ENCODE data around the gene NPAS1.

NPAS1 gene

GRCh38 chr19:46998445-46999125, 21.1 kb upstream of the NPAS1 start:
- Histone ChIP-seq H3K27me3 (ENCODE audit: control insufficient read depth in 3 of 3, insufficient read depth in 3 of 3, low read depth in 1 of 3, low read length in 3 of 3) (no peaks in the 10 kb centered on the region), H2BK15ac (ENCODE audit: low read length) (no peak overlapping the region), H2AFZ (ENCODE audit: low read length) (no peak overlapping the region)

DNA sequence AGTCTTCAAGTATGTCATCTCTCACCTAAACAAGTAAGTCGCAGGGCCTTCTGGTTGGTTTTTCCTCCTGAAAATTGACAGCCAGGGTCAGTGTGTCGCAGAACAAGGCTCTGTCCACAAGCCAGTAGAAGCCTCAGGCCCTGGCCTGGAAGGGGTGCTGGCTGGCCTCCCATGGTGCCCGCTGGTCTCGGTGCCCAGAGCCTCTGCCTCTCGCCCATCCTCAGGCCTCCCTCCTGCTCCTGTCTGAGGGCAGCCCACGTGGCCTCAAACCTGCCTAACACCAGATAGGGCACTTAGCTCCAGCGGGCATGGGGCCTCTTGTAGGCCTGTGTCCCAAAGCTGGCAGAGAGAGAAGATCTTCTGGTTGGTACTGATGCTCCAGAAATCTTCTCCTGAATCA, 20.3 kb upstream of the NPAS1 start:
- DNase-seq (ENCODE audit: low spot score), result no peak
- Histone ChIP-seq H3K36me3 (replicated peaks in 1 of 2; ENCODE audit: control insufficient read depth in 2 of 2, insufficient read depth in 2 of 2, low read length in 2 of 2) (peaks cover 54 to 76% of the 10 kb centered on the region in 2 donors), H4K91ac (ENCODE audit: low read depth, low read length, poor library complexity) (no peak overlapping the region), H4K8ac (ENCODE audit: low read depth, low read length) (no peak overlapping the region), H2BK15ac (ENCODE audit: low read length) (no peak overlapping the region), H3K4ac (ENCODE audit: low read length) (no peak overlapping the region), H2AK5ac (ENCODE audit: low read depth, low read length) (no peak overlapping the region), H2BK12ac (ENCODE audit: low read length) (no peak overlapping the region), H3K79me1 (ENCODE audit: low read depth, low read length) (peaks cover 2% of the 10 kb centered on the region), H3K4me2 (ENCODE audit: insufficient read depth, low read length, poor library complexity, severe bottlenecking) (no peak overlapping the region), H2AFZ (ENCODE audit: low read length) (no peak overlapping the region), H3K4me3 (ENCODE audit: low read length in 2 of 2) (peak overlapping the region in 1 of 2 donors; percentile 29), H3K9me3 (replicated peaks in 1 of 2; ENCODE audit: control insufficient read depth in 2 of 2, insufficient read depth in 1 of 2, low read depth in 1 of 2, low read length in 2 of 2) (peaks cover 0 to 1% of the 10 kb centered on the region in 2 donors), H3K23ac (ENCODE audit: low read depth, low read length, poor library complexity) (no peak overlapping the region), H3K4me1 (ENCODE audit: control insufficient read depth in 2 of 2, insufficient read depth in 1 of 2, low read depth in 1 of 2, low read length in 2 of 2) (peaks cover 16 to 20% of the 10 kb centered on the region in 2 donors), H3K14ac (ENCODE audit: low read length) (no peak overlapping the region), H2BK120ac (ENCODE audit: low read depth, low read length) (no peak overlapping the region), H3K18ac (ENCODE audit: low read length) (no peak overlapping the region), H3K27ac (replicated peaks; ENCODE audit: low read length) (no peak overlapping the region), H3K27me3 (ENCODE audit: control insufficient read depth in 3 of 3, insufficient read depth in 3 of 3, low read depth in 1 of 3, low read length in 3 of 3) (no peaks in the 10 kb centered on the region), H3K9ac (ENCODE audit: low read depth, low read length, poor library complexity) (no peak overlapping the region), H2BK5ac (ENCODE audit: low read length) (no peak overlapping the region)
- WGBS, 2 donors (ENCODE audit: extremely low coverage in 2 of 2, insufficient read length in 2 of 2, insufficient replicate concordance in 1 of 2), result no CpG with 5 or more reads among the region's 7 CpGs

More at GRCh38 chr19:46998445-46999125, 21.1 kb upstream of the NPAS1 start:
- H3K9me3 ChIP-seq (replicated peaks in 1 of 2; ENCODE audit: control insufficient read depth in 2 of 2, insufficient read depth in 1 of 2, low read depth in 1 of 2, low read length in 2 of 2), result peaks cover 0 to 1% of the 10 kb centered on the region in 2 donors
- peaks cover 13 to 17% of the 10 kb centered on the region in 2 donors for H3K4me1 ChIP-seq (ENCODE audit: control insufficient read depth in 2 of 2, insufficient read depth in 1 of 2, low read depth in 1 of 2, low read length in 2 of 2)
- H2BK5ac ChIP-seq (ENCODE audit: low read length), result no peak overlapping the region
- no peak overlapping the region for H2BK12ac ChIP-seq (ENCODE audit: low read length)
- H3K14ac ChIP-seq (ENCODE audit: low read length), result peak overlapping the region; percentile 63
- no peak overlapping the region for H3K4ac ChIP-seq (ENCODE audit: low read length)
- no peak overlapping the region for H2BK120ac ChIP-seq (ENCODE audit: low read depth, low read length)
- no peak overlapping the region for H3K27ac ChIP-seq (replicated peaks; ENCODE audit: low read length)
- WGBS, 2 donors (ENCODE audit: extremely low coverage in 2 of 2, insufficient read length in 2 of 2, insufficient replicate concordance in 1 of 2), result no CpG with 5 or more reads among the region's 22 CpGs
- no peak overlapping the region for H3K4me3 ChIP-seq (ENCODE audit: low read length in 2 of 2)
- no peaks in the 10 kb centered on the region for H3K79me1 ChIP-seq (ENCODE audit: low read depth, low read length)
- no peak for DNase-seq (ENCODE audit: low spot score)
- no peak overlapping the region for H3K4me2 ChIP-seq (ENCODE audit: insufficient read depth, low read length, poor library complexity, severe bottlenecking)
- no peak overlapping the region for H3K18ac ChIP-seq (ENCODE audit: low read length)
- no peak overlapping the region for H4K91ac ChIP-seq (ENCODE audit: low read depth, low read length, poor library complexity)
- no peak overlapping the region for H2AK5ac ChIP-seq (ENCODE audit: low read depth, low read length)
- no peak overlapping the region for H3K23ac ChIP-seq (ENCODE audit: low read depth, low read length, poor library complexity)
- H4K8ac ChIP-seq (ENCODE audit: low read depth, low read length), result no peak overlapping the region
- H3K36me3 ChIP-seq (replicated peaks in 1 of 2; ENCODE audit: control insufficient read depth in 2 of 2, insufficient read depth in 2 of 2, low read length in 2 of 2), result peaks cover 61 to 84% of the 10 kb centered on the region in 2 donors
- no peak overlapping the region for H3K9ac ChIP-seq (ENCODE audit: low read depth, low read length, poor library complexity)

GRCh38 chr19:46999878-47000277, 19.8 kb upstream of the NPAS1 start:
- H3K14ac ChIP-seq (ENCODE audit: low read length), result no peak overlapping the region

DNA sequence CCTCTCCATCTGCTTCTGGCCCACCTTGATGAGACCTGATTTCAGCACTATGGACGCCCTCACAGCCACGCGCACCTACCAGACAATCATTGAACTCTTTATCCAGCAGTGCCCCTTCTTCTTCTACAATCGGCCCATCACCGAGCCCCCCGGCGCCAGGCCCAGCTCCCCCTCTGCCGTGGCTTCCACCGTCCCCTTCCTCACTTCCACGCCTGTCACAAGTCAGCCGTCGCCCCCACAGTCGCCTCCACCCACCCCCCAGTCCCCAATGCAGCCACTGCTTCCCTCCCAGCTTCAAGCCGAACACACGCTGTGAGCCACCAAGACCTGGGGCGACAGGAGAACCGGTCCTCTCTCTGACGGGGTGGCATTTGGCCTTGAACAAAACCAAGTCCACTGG, 19.3 kb upstream of the NPAS1 start:
- Histone ChIP-seq H3K4me3 (ENCODE audit: low read length in 2 of 2) (no peak overlapping the region), H3K23ac (ENCODE audit: low read depth, low read length, poor library complexity) (no peak overlapping the region), H2AK5ac (ENCODE audit: low read depth, low read length) (no peak overlapping the region), H3K18ac (ENCODE audit: low read length) (no peak overlapping the region), H2AFZ (ENCODE audit: low read length) (no peak overlapping the region), H2BK12ac (ENCODE audit: low read length) (no peak overlapping the region), H4K91ac (ENCODE audit: low read depth, low read length, poor library complexity) (no peak overlapping the region), H3K4me1 (ENCODE audit: control insufficient read depth in 2 of 2, insufficient read depth in 1 of 2, low read depth in 1 of 2, low read length in 2 of 2) (peaks cover 12 to 26% of the 10 kb centered on the region in 2 donors), H3K9me3 (replicated peaks in 1 of 2; ENCODE audit: control insufficient read depth in 2 of 2, insufficient read depth in 1 of 2, low read depth in 1 of 2, low read length in 2 of 2) (peaks cover 0 to 1% of the 10 kb centered on the region in 2 donors), H3K79me1 (ENCODE audit: low read depth, low read length) (peaks cover 2% of the 10 kb centered on the region), H2BK120ac (ENCODE audit: low read depth, low read length) (no peak overlapping the region), H3K14ac (ENCODE audit: low read length) (no peak overlapping the region), H3K36me3 (replicated peaks in 1 of 2; ENCODE audit: control insufficient read depth in 2 of 2, insufficient read depth in 2 of 2, low read length in 2 of 2) (peaks cover 50 to 67% of the 10 kb centered on the region in 2 donors), H4K8ac (ENCODE audit: low read depth, low read length) (no peak overlapping the region), H2BK15ac (ENCODE audit: low read length) (no peak overlapping the region), H3K27me3 (ENCODE audit: control insufficient read depth in 3 of 3, insufficient read depth in 3 of 3, low read depth in 1 of 3, low read length in 3 of 3) (no peaks in the 10 kb centered on the region), H3K4ac (ENCODE audit: low read length) (no peak overlapping the region), H3K4me2 (ENCODE audit: insufficient read depth, low read length, poor library complexity, severe bottlenecking) (no peak overlapping the region), H3K27ac (replicated peaks; ENCODE audit: low read length) (no peak overlapping the region), H3K9ac (ENCODE audit: low read depth, low read length, poor library complexity) (no peak overlapping the region), H2BK5ac (ENCODE audit: low read length) (no peak overlapping the region)
- whole genome bisulfite sequencing, 2 donors (ENCODE audit: extremely low coverage in 2 of 2, insufficient read length in 2 of 2, insufficient replicate concordance in 1 of 2), result no CpG with 5 or more reads among the region's 18 CpGs
- no peak for DNase-seq (ENCODE audit: low spot score)

More at GRCh38 chr19:46999878-47000277, 19.8 kb upstream of the NPAS1 start:
- Histone ChIP-seq H4K91ac (ENCODE audit: low read depth, low read length, poor library complexity) (no peak overlapping the region), H2BK12ac (ENCODE audit: low read length) (no peak overlapping the region), H2AK5ac (ENCODE audit: low read depth, low read length) (no peak overlapping the region), H3K4me1 (ENCODE audit: control insufficient read depth in 2 of 2, insufficient read depth in 1 of 2, low read depth in 1 of 2, low read length in 2 of 2) (peaks cover 12 to 23% of the 10 kb centered on the region in 2 donors), H3K9ac (ENCODE audit: low read depth, low read length, poor library complexity) (no peak overlapping the region), H3K27me3 (ENCODE audit: control insufficient read depth in 3 of 3, insufficient read depth in 3 of 3, low read depth in 1 of 3, low read length in 3 of 3) (no peaks in the 10 kb centered on the region), H3K4me2 (ENCODE audit: insufficient read depth, low read length, poor library complexity, severe bottlenecking) (no peak overlapping the region), H2BK5ac (ENCODE audit: low read length) (no peak overlapping the region), H3K36me3 (replicated peaks in 1 of 2; ENCODE audit: control insufficient read depth in 2 of 2, insufficient read depth in 2 of 2, low read length in 2 of 2) (peaks cover 51 to 71% of the 10 kb centered on the region in 2 donors), H3K4ac (ENCODE audit: low read length) (no peak overlapping the region), H3K79me1 (ENCODE audit: low read depth, low read length) (peaks cover 2% of the 10 kb centered on the region), H3K4me3 (ENCODE audit: low read length in 2 of 2) (no peak overlapping the region), H2BK120ac (ENCODE audit: low read depth, low read length) (no peak overlapping the region), H4K8ac (ENCODE audit: low read depth, low read length) (no peak overlapping the region), H3K23ac (ENCODE audit: low read depth, low read length, poor library complexity) (no peak overlapping the region), H2AFZ (ENCODE audit: low read length) (no peak overlapping the region), H3K27ac (replicated peaks; ENCODE audit: low read length) (no peak overlapping the region), H2BK15ac (ENCODE audit: low read length) (no peak overlapping the region), H3K9me3 (replicated peaks in 1 of 2; ENCODE audit: control insufficient read depth in 2 of 2, insufficient read depth in 1 of 2, low read depth in 1 of 2, low read length in 2 of 2) (peaks cover 0 to 1% of the 10 kb centered on the region in 2 donors), H3K18ac (ENCODE audit: low read length) (no peak overlapping the region)
- no CpG with 5 or more reads among the region's 14 CpGs for WGBS, 2 donors (ENCODE audit: extremely low coverage in 2 of 2, insufficient read length in 2 of 2, insufficient replicate concordance in 1 of 2)
- DNase-seq (ENCODE audit: low spot score), result no peak

Measured in neuronal stem cell (in vitro differentiated cells).